ENCODE results near the gene ARID5A. TPM values are rescaled to one million over a fixed set of nuclear protein-coding genes. Genes with fewer than 3 reads are reported as not detected.
"Not testable (repeated sequence)": the region's sequence is repeated elsewhere in the genome, so short reads cannot be mapped to it uniquely, and the experiment has no call there.

Gene ARID5A
- total and polyA plus RNA-seq, 2 donors (not counting 1 experiment from before 2014, with no cell fraction given), result 35.5 to 93.0 TPM

DNA sequence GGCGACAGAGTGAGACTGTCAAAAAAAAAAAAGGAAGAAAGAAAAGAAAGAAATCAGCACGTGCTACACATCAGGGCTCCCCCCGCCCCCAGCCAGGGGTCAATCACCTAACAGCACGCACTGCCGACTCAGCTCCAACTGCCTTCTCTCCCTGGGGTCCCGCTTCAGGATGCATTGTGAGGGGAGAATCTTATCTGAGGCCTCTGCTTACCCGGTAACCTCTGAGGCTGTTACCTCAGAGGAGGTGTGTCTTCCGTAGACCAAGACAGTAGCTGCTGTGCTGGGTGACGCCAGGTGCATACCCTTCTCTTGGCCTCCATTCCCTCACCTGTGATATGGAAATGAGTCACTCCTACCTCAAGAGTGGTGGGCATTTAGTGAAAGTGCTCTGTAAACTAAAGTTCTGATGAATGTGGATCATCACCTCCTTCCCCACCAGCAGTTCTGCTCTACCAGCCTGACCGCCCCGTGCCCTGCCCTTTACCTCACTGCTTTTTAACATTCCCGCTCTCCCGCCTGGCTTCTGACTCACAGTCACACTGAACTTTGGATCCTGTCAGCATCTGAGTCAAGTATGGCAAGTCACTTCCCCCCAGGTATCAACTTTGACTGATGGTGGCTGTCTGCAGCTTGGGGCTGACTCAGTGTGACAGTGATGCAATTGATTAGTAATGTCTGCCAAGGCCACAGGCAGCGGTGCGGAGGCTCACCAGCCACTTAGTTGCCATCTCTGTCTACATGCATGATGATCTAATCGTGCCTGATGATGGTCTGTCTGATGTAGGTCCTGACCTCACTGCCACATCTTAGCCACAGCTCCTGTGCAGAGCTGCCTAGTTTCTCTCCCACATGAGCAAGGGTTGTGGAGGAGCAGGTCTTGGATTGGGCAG lies 20.1 kb downstream of the ARID5A start:
- Histone ChIP-seq H4K20me1 (ENCODE audit: control insufficient read depth, insufficient read depth, low read length, poor library complexity, severe bottlenecking) (no peaks in the 10 kb centered on the region), H3K27me3 (replicated peaks in 1 of 4; ENCODE audit: control extremely low read depth in 1 of 4, control insufficient read depth in 3 of 4, insufficient read depth in 4 of 4, low read length in 3 of 4) (no peaks in the 10 kb centered on the region), H3K4me3 (ENCODE audit: control extremely low read depth in 1 of 5, extremely low read depth in 1 of 5, insufficient read depth in 1 of 5, low read depth in 2 of 5, low read length in 4 of 5) (no peak overlapping the region), H3K27ac (ENCODE audit: low read length in 2 of 2) (no peak overlapping the region), H3K9ac (ENCODE audit: low read length) (no peak overlapping the region), H3K4me2 (replicated peaks; ENCODE audit: low read depth, low read length, poor library complexity, severe bottlenecking) (no peak overlapping the region), H2AFZ (ENCODE audit: insufficient read depth, low read depth, low read length, poor library complexity, severe bottlenecking) (no peak overlapping the region), H3K4me1 (ENCODE audit: control insufficient read depth in 2 of 2, insufficient read depth in 2 of 2, low read length in 2 of 2) (peaks cover 6 to 11% of the 10 kb centered on the region in 2 donors), H3K36me3 (replicated peaks in 1 of 2; ENCODE audit: control extremely low read depth in 1 of 2, control insufficient read depth in 1 of 2, extremely low read depth in 1 of 2, insufficient read depth in 2 of 2, low read length in 1 of 2) (peaks cover 0 to 11% of the 10 kb centered on the region in 2 experiments), H3K9me3 (ENCODE audit: control extremely low read depth in 1 of 3, control insufficient read depth in 2 of 3, insufficient read depth in 1 of 3, low read length in 2 of 3) (peaks cover 0 to 4% (median 0%) of the 10 kb centered on the region in 3 donors), H3K79me2 (ENCODE audit: control insufficient read depth, insufficient read depth, low read length) (no peaks in the 10 kb centered on the region)
- CTCF ChIA-PET, result interaction anchor here (1.1 to 7.3 kb wide), 6 partner anchors 9 to 150 kb away, joined by 3 to 94 read pairs (median 16); no protein-coding TSS in a partner anchor
- no peak overlapping the region for H3K4me3 Mint-ChIP-seq
- POLR2A ChIA-PET, result no interaction called here
- intact Hi-C loops (cut with micrococcal nuclease), result no loop called here
- DNase-seq, result peak; percentile 26
- no peak for ATAC-seq (ENCODE audit: low read depth)
- no peak for TF ChIP-seq EZH2 (IDR thresholded peaks at IDR 0.05; ENCODE audit: borderline replicate concordance, insufficient read depth, low read depth, low read length, poor library complexity, severe bottlenecking)
- TF ChIP-seq, protein P1, sequence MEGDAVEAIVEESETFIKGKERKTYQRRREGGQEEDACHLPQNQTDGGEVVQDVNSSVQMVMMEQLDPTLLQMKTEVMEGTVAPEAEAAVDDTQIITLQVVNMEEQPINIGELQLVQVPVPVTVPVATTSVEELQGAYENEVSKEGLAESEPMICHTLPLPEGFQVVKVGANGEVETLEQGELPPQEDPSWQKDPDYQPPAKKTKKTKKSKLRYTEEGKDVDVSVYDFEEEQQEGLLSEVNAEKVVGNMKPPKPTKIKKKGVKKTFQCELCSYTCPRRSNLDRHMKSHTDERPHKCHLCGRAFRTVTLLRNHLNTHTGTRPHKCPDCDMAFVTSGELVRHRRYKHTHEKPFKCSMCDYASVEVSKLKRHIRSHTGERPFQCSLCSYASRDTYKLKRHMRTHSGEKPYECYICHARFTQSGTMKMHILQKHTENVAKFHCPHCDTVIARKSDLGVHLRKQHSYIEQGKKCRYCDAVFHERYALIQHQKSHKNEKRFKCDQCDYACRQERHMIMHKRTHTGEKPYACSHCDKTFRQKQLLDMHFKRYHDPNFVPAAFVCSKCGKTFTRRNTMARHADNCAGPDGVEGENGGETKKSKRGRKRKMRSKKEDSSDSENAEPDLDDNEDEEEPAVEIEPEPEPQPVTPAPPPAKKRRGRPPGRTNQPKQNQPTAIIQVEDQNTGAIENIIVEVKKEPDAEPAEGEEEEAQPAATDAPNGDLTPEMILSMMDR (IDR thresholded peaks at IDR 0.05), result no peak
- H3K9me3 Mint-ChIP-seq (ENCODE audit: insufficient read depth), result no peaks in the 10 kb centered on the region
- H3K27me3 Mint-ChIP-seq, result no peaks in the 10 kb centered on the region
- peaks cover 15% of the 10 kb centered on the region for H3K4me1 Mint-ChIP-seq
- H3K27ac Mint-ChIP-seq, result peak overlapping the region; percentile 17
- 80% methylated on average over 7 of the region's 16 CpGs for WGBS (ENCODE audit: insufficient coverage)

DNA sequence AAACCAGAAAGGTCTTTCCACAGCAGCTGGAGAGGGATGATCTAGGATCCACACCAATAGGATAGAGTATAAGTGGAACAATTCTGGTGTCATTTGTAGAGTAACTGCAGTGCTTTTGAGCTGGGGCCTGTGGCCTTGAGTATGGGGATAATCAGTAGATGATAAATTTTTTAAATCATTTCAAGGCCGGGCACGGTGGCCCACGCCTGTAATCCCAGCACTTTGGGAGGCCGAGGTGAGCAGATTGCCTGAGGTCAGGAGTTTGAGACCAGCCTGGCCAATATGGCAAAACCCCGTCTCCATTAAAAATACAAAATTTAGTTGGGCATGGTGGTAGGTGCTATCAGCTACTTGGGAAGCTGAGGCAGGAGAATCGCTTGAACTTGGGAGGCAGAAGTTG lies 20.9 kb downstream of the ARID5A start:
- H3K79me2 ChIP-seq (ENCODE audit: control insufficient read depth, insufficient read depth, low read length); H3K4me3 ChIP-seq (ENCODE audit: control extremely low read depth in 1 of 5, extremely low read depth in 1 of 5, insufficient read depth in 1 of 5, low read depth in 2 of 5, low read length in 4 of 5); H3K27me3 Mint-ChIP-seq; intact Hi-C loops (cut with micrococcal nuclease); DNase-seq; POLR2A ChIA-PET; H4K20me1 ChIP-seq (ENCODE audit: control insufficient read depth, insufficient read depth, low read length, poor library complexity, severe bottlenecking); ATAC-seq (ENCODE audit: low read depth); H3K36me3 ChIP-seq (replicated peaks in 1 of 2; ENCODE audit: control extremely low read depth in 1 of 2, control insufficient read depth in 1 of 2, extremely low read depth in 1 of 2, insufficient read depth in 2 of 2, low read length in 1 of 2); H3K9ac ChIP-seq (ENCODE audit: low read length); H3K4me3 Mint-ChIP-seq; H3K27ac ChIP-seq (ENCODE audit: low read length in 2 of 2); H3K9me3 Mint-ChIP-seq (ENCODE audit: insufficient read depth); H3K27me3 ChIP-seq (replicated peaks in 1 of 4; ENCODE audit: control extremely low read depth in 1 of 4, control insufficient read depth in 3 of 4, insufficient read depth in 4 of 4, low read length in 3 of 4); H3K9me3 ChIP-seq (ENCODE audit: control extremely low read depth in 1 of 3, control insufficient read depth in 2 of 3, insufficient read depth in 1 of 3, low read length in 2 of 3); H2AFZ ChIP-seq (ENCODE audit: insufficient read depth, low read depth, low read length, poor library complexity, severe bottlenecking); H3K27ac Mint-ChIP-seq; H3K4me2 ChIP-seq (replicated peaks; ENCODE audit: low read depth, low read length, poor library complexity, severe bottlenecking): not testable (repeated sequence)
- peaks cover 6 to 11% of the 10 kb centered on the region in 2 donors for H3K4me1 ChIP-seq (ENCODE audit: control insufficient read depth in 2 of 2, insufficient read depth in 2 of 2, low read length in 2 of 2)
- CTCF ChIA-PET, result interaction anchor here (1.1 to 1.4 kb wide), 3 partner anchors 10 to 30 kb away, joined by 3 to 9 read pairs (median 4); no protein-coding TSS in a partner anchor
- 94% methylated on average over 5 of the region's 6 CpGs for WGBS (ENCODE audit: insufficient coverage)
- peaks cover 15% of the 10 kb centered on the region for H3K4me1 Mint-ChIP-seq

Measured in B cell (primary cell).